Amniotic stem cell (primary cell): ENCODE data around the gene PRXL2A.

Experiments
- DNase-seq: peaks from one replicate; lab custom pipeline; 2025; lab: John Stamatoyannopoulos, UW

Gene PRXL2A

DNA sequence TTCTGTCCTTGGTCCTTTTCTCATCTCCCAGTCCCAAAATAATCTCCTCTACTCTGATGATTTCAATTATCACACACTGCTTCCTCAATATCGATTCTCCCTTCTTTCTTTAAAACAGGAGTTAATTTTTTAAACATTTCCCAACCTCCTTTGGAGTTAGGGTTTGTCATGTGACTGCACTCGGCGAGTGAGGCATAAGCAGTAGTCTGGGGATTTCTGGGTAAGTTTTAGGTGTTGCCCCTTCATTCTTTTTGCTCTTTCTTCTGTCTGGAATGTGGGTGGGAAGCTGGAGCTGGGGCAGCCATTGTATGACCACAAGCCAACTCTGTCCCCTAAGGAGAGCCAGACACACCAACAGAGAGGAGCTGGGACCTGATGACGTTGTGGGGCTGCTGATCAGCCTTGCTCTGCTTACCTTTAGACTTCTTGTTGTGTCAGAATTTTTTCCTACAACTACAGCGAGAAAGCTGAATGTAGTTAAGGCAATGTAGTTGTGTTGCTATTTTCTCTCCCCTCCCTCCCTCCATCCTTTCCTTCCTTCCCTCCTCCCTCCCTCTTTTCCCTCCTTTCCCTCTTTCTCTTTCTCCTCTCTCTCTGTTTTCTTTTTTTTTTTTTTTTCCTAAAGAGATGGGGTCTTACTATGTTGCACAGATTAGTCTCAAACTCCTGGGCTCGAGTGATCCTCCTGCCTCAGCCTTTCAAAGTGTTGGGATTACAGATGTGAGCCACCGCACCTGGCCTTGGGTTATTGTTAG, 39.3 kb downstream of the PRXL2A start:
- DNase-seq: no peak

DNA sequence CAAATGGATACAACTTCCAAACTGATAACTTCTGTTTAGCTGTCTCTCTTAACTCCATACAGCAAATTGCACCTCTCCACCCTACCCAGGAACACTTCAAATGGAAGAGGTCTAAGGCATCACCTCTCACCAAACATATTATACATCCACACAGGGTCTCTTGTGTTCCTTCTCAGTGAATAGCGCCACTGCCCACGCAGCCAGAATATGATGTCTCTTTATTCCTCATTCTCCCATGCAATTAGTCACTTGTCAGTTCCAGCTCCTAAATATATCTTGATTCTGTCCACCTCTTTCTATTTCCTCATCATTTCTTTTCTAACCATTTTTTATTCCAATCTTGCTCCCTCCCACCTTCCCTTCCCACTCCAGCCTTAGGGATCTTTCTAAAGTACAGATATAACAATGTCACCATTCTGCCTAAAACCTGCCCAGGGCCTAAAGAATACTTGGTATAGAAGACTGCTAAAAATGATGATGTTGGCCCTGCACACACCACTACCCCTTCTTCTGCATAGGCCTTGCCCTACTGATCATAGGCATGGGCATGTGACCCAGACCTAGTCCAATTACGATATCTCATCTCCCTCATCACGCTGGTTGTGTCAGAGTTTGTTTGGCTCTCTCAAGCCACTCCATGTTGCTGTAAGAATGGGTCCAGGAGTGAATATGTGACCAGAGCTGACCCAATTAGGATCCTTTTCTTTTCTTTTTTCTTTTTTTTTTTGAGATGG, 40.0 kb downstream of the PRXL2A start:
- DNase-seq: no peak

- DNase-seq: no peak
These were observed 41.2 kb downstream of the PRXL2A start for GRCh38 chr10:80449520-80449919.

DNA sequence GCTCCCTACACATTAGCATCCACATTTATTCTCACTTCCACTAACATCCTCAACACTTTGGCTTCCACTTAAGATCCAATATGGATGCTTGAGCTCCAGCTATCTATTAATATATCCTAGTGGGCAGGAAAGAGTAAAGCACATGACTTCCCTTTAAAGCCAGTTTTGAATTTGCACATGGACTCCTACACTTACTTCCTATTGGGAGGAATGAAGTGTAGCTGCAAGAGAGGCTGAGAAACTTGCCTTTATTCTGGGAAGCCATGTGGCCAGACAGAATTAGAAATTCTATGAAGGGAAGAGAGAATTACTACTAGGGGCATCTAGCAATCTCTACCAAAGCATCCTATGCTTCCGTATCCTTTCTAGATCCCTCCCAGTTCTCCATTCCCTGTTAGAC, 42.8 kb downstream of the PRXL2A start:
- no peak for DNase-seq

DNA sequence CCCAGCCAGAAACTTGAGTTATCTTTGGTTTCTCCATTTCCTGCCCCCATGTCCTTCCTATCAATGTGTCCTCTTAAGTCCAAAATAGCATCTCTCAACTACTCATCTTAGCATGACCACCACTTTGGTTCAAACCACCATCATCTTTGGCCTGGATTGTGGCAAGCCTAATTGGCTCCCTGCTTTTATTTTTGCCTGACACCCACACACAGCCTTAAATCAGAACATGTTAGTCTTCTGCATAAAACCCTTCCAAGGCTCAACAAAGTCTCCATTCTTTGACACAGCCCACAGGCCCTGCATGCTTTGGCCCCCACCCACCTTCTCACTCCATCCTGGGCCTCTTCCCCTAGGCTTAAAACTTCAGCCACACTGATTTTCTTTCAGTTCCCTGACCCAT, 43.7 kb downstream of the PRXL2A start:
- no peak for DNase-seq

GRCh38 chr10:80452640-80453039, 44.3 kb downstream of the PRXL2A start:
- DNase-seq: no peak

GRCh38 chr10:80453056-80453841, 44.9 kb downstream of the PRXL2A start:
- no peak for DNase-seq

DNA sequence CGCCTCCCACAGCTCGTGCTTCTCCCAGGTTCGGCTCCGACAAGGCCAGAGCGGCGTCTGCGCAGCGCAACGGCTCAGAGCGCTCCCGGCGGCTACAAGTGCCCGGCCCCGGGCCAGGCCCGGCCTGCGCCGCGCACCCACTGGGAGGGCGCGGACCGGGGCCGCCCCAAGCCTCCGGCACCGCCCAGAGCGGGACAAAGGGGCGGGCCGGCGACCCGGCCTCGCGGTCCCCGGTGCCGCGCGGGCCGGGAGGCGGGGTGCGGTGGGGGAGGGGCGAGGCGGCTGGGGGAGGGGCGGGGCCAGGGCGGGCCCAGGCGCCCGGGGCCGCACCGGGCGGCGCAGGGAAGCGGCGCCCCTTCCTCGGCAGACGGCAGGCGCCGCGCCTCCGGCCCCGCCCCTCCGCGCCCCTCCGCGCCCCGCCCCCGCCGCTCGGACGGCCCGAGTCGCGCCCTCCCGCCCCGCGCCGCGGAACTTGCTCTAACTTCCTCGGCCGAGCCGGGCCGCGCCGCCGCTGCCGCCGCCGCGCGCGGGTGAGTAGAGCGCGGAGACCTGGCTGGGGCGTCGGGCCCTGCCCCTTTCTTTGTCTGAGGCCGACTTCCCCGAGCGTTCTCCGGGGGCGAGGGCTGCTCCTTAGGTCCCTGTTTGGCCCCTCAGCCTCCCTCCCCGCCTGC, 45.6 kb downstream of the PRXL2A start, which contains the start of gene TSPAN14:
TSS of gene TSPAN14 (plus strand) at position 469 of the 671 bp plus-strand sequence. CDS start 34,924 bp downstream, outside the sequence.
- DNase-seq: peak; percentile 53

GRCh38 chr10:80454513-80455460, 46.4 kb downstream of the PRXL2A start:
- DNase-seq: no peak

GRCh38 chr10:80455461-80456349, 47.4 kb downstream of the PRXL2A start:
- no peak for DNase-seq

- no peak for DNase-seq
These were observed 49.4 kb downstream of the PRXL2A start for GRCh38 chr10:80457554-80458262.

DNA sequence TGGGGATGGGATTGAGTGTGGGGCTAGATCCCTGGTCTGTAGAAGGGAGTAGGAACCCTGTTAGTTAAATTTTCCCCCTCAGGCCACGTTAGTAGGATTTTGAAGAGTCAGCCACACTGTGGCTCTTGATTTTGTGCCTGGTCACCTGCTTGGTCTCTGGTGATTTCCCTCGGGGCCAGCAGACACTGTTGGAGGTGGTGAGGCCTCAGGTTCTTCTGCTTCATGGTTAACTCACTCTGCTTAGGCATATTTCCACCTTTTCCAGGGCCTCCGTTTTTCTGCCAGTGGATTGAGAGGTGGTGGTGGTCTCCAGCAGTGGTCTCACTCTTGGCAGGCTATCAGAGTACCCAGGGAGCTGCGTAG, 49.9 kb downstream of the PRXL2A start:
- no peak for DNase-seq

DNA sequence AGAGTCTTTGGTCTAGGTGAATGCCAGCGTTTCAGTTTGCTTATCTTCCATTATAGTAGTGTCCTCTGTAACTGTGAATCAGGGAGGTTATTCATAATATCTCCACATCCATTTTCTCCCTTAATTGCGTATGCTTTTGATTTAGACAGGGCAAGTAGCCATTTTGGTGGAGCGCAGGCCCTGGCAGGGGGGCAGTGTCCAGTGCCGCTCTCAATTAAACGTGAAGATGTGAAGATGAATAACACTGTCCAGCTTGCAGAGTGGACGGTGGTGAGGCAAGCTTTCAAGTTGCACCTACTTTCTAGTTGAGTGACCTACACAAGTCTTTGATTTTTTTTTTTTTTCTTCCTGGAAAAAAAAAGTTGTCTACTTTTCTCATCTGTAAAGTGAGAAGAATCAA, 50.3 kb downstream of the PRXL2A start:
- DNase-seq: no peak

DNA sequence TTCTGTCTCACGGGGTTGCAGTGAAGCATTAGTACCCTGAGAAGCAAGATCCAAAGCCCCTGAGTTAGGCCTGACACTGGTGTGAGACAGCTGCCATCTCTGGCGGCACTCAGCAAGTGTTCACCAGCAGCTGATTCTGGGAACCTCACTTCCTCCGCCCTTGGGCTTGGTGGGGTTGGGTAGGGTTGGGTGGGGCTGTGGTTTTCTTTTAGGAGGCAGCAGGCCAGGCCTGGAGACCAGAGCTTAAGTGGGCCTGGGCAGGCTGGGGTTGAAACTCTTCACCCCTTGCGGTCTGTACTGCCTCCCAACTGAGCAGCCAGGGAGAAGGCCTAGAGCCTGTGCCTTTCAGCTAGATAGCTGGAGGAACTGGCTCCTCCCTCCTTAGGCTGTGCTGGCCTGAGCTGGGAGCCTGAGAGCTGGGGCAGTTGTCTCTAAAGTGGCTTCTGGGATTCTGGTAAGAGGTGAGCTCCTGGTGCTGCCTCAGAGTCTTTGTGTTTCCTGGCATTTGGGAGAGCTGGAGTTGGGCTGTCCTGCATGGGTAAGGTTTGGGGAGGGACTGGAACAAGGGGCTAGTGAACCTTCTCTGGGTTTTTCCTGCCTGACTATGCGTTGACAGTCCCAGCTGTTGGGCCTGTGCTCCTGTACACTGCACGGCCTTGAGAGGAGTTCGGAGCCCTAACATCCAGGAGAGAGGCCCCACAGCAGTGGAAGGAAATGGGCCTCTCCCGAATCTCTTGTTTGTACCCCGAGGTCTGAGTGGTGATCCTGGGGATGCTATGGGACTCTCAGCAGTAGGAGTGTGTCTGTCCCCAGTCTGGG, 50.9 kb downstream of the PRXL2A start:
- no peak for DNase-seq

GRCh38 chr10:80460399-80461207, 52.3 kb downstream of the PRXL2A start:
- DNase-seq: no peak

- DNase-seq: no peak
These were observed 53.1 kb downstream of the PRXL2A start for GRCh38 chr10:80461208-80462183.
